ENCODE data around the gene AUTS2. TPM values are rescaled to one million over a fixed set of nuclear protein-coding genes. Genes with fewer than 3 reads are reported as not detected.

Gene AUTS2
- polyA plus RNA-seq, 10 donors, result 54.7 to 101 (median 77.6) TPM

DNA sequence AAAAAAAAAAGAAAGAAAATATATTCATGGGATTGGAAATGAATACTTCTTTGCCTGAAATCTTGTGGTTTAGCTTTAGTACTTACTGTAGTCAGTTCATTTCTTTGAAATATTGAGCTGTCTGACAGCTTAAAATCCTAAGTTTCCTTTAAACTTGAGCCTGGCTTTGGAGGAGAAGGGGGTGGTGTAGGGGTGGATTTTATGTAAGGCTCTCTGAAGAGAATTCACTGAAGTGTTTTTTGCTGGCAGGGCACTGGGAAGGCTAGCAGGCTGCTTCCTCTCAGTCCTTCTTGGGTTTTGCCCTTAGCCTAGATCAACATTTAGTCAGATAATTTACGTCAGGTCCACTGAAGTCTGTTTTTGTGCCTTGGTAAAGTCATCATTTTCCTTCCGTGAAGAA is 516.5 kb downstream of the AUTS2 start:
- no peak for DNase-seq

DNA sequence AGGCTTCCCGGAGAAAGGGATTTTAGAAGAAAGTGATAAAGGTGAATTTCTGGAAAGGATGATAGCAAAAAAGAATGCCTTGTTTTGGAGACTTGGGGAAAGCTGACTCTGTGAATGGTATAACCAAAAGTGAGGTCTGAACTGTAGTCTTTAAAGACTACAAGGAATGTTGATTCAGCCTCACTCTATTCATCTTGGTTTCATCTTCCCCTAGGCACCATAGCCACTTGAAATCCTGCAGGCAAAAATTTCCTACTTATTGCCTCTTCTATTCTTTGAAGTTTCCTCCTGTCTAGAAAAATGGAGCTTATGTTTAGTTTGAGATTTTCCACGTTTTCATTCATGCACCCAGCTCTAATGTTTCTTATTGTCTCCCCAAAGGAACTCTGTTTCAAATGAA is 518.0 kb downstream of the AUTS2 start:
- DNase-seq, result no peak

DNA sequence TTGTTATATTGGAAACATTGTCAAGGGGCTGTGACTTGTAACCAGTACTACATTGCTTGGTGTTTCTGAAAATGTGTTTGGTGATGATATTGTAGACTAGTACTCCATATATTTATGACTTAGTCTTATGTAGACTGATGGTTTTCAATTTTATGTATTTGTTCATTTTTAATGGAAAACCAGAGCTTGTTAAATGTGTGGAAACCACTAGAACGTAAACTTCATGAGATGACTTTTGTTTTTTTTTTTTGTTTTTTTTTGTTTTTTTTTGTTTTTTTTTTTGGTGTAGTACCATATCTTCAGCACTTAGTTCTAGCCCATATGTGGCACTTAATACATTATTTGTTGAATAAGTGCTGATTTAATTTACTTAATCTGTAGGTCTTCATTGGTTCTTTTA is 518.6 kb downstream of the AUTS2 start:
- DNase-seq, result no peak

DNA sequence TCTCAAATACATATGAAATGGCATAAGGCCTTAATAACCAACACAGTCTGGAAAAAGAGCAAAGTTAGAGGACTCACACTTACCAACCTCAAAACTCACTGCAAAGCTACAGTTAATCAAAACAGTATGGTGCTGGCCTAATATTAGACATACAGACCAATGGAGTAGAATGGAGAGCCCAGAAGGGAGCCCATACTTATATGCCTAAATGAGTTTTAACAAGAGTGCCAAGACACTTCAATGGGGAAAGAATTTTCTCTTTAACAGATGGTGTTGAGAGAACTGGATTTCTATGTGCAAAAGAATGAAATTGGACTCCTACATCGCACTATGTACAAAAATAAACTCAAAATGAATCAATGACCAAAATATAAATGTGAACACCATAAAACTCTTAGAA is 522.6 kb downstream of the AUTS2 start:
- DNase-seq, result no peak

DNA sequence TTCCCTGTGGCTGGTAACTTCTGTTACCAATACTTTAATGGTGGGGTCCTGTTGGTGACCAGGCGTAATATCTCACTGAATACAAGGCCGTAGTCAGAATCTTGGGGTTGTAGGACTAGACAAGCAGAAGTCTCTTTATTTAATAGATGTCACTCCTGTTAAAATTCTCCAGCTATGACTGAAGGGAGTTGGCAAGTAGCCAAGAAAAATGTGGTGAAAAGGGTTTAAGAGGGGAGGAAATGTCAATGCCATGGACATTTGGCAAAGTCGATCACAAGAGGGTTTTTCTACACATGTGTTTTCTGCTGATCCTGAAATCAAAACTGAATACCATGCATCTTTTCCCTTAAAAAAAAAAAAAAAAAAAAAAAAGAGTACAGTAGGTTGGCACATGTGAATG is 533.5 kb downstream of the AUTS2 start:
- no peak for DNase-seq

DNA sequence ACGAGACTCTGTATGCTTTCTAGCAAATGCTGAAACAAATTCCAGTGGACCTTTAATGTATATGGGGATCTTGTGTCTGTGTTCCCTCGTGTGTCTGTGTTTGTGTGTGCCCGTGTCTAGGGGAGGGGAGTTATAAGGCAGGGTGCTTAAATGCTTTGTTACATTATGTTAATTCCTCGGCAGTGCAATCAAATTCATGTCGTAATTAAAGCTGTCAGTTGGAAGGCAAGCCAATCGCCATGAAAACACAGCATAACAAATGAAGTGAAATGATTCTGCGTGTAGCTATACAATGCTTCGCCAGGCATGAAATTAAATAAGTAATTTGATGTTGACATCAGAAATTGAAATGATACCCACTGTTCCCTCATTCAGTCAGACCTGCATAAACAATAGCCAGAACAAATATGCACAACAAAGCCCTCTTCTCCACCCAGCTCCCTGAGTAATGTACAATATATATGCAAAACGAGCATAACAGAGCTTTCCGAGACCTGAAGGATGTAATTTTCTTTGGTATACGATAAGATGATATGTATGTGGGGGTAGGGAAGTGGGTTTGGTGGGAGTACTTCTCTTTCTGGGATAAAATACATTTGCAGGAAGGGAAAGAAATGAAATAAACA is 534.1 kb downstream of the AUTS2 start:
- no peak for DNase-seq

DNA sequence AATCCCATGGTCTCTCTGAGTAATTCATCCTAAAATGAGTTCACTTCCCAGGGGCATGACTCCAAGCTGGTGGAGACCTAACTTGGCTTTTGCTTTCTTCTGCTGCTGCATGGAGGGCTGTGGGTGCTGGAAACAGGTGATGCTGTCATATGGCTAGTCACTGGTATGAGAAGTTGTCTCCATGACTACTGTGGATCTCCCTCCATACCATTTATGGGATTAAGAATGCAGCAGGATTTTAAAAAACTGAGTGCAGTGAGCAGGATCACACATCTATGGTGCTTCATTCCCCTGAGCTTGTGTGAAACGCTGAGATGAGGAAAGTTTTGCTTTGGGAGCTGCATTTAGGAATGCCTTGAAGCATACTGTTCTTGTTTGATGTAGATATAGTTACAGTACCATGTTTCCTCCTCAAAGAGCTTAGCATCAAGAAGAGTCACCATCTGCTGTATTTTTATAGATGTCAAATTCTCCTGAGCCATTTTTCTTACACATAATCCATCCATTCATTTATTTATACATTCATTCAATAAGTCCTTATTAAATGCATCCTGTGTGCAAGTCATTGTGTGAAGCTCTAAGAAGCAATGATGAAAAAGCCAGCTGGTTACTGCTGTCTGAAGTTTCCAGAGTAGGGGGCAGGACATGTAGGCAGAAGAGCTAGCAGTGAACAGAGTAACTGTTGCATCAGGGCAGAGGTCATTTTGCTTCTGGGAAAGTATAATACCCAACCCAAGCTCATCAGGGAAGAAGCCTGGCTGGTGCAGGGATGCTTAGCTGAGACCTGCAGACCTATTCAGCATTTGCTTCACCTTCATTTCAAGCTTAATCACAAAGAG is 534.8 kb downstream of the AUTS2 start:
- DNase-seq, result no peak

DNA sequence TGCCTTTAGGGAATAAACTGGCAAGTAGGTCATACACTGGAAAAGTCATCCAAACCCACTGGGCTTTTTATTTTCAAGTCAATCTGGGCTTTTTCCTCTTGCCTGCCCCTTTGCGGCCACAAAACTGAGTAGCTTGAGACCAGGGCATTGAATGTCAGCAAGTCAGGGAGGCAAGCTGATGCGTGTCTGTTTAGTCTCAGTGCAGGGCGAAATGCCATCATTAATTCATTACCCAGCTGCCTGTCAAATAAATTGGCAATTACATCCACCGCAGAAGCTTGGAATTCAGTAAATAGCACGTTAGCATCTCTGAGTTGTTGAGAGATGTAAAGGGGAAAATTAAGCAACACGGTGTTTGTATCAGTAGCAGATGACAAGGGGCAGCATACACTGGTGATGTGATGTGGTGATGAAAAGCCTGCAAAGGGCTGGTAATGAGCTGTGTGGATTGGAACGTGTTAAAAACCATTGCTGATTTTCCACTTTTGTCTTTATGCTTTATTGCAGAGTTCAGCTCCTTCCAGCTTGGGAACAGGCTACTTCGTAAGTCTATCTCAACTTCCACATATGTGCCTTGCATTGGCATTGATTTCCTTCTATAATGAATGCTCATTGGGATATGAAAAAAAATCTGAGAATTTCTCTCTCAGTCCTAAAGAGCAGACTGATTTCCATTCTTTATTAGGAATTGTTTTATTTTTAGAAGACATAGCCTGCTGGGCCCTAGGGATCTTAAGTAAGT is 535.9 kb downstream of the AUTS2 start:
- DNase-seq, result peak in 1 of 3 donors; percentile 66

DNA sequence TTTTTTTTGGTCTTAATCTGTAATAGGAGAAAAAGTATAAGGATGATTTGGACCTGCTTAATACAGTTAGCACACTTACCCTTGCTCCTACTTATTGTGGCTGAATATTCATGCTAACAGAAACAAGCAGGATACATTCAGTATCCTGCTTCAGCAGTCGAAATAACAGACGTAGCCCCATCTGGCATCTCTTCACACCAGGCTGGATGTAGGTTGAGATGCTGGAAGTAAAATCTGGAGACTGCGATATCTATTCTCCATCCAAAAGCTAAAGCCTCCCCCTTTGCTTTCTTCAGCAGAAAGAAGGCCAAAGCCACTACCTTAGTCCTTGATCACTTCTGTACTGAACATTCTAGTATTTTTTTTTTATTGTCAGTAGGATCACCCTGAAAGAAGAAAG is 537.4 kb downstream of the AUTS2 start:
- DNase-seq, result no peak

DNA sequence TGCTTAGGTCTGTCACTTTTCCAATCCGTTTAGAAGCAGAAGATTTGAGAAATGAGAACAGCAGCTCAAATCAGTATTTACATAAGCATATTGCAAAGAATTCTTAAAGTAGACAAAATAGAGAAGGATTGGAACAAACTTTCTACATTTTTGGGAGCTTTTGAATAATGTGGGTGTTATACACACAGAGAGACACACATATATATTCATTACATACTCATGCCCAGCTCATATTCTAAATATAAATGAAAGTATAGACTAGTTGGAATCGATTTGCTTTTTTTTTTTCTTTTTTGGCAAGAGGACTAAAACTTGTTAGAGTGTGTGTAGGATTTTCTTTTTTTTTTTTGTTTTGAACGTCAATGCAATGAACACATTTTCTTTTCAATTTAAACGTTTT is 538.9 kb downstream of the AUTS2 start:
- no peak for DNase-seq

DNA sequence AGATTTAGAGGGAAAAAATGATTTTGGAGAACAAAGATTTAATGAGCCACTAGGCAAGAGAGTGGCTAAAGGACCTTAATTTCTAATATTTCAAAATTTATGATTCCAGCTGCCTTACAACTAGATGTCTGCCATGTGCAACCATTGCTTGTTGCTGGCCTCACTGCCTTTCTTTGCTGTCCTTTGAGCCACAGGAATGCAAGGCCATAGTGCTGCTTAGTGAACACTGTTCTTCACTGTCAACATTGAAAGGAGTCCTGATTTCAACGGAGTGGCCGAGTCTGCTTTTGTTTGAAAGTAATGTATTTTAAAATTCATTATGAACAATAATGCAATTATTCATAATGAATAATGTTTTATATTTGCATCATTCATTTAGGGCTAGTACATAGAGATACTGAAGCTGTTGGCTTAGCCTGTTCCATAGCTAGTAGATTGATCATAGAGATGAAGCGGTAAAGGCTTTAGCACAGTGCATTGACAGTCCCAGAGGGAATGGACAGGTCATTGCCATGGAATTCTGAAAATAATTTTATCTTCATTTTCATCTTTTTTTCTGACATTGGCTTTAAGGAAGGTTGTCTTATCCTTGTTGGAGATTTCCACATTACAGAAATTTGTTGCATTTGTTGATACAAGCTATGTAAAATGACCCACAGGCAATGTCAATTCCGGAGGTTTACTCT is 544.1 kb downstream of the AUTS2 start:
- DNase-seq, result no peak

DNA sequence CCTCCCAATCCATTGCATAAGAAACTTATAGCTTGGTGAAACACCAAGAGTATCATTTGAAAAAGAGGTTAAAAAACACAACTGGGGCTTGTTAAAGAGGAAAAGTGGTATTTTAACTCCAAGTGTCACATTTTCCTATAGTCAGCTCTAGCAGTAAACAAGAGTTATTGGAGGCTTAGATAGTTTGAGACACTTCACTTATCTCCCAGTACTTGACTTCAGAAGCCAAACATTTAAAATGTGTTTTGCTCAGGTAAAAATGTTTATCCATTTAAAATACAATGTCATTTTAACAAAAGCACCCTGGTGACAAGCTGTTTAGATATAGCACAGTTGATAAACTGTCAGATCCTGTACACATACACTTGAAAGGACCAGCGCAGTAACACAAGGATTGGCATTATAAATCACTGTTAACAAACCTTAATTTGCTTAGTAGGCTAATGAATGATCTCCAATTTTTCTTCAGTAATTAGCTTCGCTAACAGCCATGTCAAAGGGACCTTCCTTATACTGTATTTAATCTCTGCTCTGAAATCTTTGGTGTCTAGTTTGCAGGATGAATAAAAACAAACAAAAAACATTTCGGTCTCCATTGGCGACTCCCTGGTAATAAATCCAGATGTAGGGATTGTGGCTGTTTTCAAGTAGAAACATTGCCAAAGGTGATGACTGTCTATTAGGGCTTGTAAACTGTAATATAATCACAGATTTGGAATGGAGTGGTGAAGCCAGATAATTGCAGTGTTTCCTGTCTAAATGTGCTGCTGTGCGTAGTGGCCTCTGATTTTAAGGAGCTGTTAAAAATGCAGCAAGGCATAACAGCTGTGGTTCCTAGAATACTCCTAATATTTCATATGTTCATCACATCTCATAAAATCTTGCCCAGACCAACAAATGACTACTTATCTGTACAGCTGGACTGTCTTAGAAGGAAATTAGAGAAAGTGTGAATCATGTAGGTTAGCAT is 545.1 kb downstream of the AUTS2 start:
- peak; percentile 77 to 87 (median 81) for DNase-seq

DNA sequence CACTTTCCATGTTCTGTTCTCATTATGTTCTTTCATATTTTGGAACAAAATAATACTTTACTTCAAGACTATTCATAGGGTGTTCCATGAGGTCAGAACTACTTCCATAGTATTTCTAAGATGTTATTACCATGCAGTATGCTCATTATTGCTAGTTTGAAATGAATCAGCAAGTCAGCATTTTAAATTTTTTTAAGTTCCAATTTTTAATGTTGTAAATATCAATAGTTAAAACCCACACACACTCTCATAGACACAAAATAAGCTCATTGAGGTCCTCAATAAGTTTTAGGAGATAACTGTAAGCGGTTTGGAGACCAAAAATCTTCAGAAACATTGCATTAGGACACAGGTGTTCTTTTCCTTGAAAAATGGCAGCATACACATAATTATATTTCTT is 550.7 kb downstream of the AUTS2 start:
- no peak for DNase-seq

DNA sequence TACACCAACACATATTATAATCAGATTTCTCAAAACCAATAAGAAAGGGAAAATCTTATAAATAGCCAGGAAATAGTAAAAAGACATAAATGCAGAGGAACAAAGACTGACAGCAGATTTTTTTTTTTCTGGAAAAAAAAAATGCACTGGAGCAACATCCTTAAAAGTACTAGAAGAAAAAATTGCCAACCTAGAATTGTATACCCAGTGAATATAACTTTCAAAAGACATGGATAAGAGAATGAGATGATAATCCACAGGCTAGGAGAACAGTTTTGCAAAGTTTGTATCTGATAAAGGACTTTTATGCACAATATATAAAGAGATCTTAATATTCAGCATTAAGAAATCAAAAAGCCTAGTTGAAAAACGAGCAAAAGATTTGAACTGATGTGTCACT is 554.0 kb downstream of the AUTS2 start:
- no peak for DNase-seq

DNA sequence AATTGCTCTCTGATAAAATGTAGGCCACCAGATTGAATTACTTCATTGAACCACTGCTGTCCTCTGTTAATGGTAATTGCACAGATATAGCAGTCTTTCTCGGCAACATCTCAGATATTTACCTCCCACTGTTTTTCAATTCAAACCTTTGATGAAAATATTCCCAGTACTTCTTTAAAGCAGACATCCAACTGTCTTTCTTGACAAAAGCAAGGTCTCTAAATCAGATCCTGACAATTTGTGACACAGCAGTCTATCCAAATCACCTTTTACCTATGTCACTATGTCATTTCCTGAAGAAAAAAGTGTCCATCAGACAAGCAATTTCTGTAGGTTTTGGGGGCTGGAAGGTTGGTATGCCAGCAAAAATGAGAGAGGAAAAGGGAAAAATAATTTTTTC is 555.7 kb downstream of the AUTS2 start:
- no peak for DNase-seq

DNA sequence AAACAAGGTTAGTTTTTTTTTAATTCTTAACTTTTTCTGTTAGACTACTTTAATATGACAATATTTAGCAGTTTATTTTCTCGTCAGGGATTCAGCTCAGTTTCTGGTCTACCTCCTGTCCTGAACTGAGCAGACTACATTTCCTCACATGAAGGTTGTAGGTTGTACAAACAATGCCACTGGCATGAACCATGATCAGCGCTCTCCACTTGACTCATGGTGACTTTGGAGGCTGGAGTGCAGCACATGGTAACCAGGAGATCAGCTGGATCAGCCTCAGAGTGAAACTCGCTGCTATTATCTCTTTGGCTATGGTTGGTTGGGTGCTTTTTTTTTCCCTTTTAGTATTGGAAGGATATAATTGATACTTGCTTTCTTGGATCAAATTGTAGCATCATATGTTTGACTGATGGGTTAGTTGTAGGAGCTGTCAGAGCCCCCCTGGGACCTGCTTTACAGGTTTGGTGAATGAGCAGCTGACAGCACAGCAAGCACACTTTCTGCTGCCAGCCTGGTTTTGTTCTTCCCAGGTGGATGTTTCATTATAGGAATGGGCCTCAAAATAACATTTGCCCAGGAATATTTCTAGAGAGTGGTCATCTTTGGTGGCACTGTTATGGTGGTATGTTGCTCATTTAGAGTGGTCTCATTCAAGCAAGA is 556.4 kb downstream of the AUTS2 start:
- no peak for DNase-seq

DNA sequence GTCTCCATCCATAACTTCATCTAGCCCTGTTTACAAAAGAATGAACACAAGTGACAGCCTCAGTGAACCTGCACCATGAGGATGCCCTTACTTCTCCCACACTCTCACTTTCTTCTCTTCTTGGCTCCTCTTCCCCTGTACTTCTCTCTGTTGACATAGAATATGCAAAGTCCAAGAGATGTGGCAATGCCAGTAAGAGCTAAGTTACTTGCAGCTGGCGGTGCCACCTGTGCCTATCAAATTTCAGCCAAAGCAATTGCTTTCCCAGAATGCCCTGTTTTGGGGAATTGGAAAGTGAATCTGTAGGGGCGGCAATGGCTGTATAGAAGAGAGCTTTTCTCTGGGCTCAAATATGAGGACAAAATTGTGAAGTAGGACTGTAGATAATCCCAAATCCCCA is 557.8 kb downstream of the AUTS2 start:
- DNase-seq, result peak in 1 of 3 donors; percentile 30

DNA sequence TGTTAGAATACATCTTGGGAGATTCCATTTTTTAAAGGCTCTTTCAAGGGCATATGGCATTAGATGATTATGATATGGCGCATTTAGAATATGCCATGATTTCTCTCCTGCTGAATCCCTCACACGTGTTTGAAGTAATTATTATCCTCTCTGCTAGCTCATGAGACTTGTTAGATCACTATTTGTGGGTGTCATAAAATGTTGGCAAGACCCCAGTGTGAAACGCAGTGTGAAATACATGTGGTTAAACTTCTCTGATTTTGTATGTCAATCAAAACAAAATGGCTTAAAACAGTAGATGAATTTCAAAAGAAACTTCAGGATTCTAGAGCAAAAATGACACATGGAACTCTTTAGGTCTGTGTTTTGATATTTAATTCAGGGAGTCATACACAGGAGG is 560.8 kb downstream of the AUTS2 start:
- no peak for DNase-seq

DNA sequence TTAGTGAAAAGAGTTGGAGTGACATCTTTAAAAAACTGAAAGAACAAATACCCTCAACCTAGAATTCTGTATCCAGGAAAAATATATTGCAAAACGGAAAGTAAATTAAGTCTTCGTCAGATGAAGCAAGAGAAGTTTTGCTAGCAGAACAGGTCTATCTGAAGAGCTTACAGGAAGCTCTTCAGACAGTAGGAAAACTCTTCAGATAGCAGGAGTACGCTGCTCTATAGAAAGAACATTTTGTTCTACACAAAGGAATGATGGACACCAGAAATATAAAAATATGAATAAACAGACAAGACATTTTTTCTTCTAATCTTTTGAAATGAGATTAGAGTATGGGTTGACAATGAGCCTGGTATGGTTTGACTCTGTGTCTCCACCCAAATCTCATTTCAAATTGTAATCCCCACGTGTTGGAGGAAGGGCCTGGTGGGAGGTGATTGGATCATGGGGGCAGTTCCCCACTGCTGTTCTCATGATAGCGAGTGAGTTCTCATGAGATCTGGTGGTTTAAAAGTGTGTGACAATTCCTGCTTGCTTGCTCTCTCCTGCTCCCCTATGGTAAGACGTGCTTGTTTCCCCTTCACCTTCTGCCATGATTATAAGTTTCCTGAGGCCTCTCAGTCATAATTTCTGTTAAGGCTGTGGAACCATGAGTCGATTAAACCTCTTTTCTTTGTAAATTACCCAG is 567.3 kb downstream of the AUTS2 start:
- no peak for DNase-seq
